MM.1S (cell line): ENCODE data around the gene CACNA1D.

Source experiments
- EZH2 ChIP-seq: fragments of 300-600 bp; sonication (generic); optimal IDR thresholded peaks from 2 replicates; pipeline ENCODE3; 2017; ENCODE audit warnings: low read depth, mild to moderate bottlenecking, antibody characterized with exemption, low read length, mixed read lengths
- EZH2phosphoT487 ChIP-seq: fragments of 300-600 bp; sonication (generic); IDR thresholded peaks from 2 replicates; pipeline ENCODE4 v1.6.1; 2018; ENCODE audit warnings: antibody characterized with exemption, low read length
- TF ChIP-seq, protein P1 (sequence below): fragments of 300-600 bp; sonication (generic); IDR thresholded peaks from 2 replicates; pipeline ENCODE4 v1.5.1; 2016; ENCODE audit warnings: antibody characterized with exemption, low read length, mixed read lengths

DNA sequence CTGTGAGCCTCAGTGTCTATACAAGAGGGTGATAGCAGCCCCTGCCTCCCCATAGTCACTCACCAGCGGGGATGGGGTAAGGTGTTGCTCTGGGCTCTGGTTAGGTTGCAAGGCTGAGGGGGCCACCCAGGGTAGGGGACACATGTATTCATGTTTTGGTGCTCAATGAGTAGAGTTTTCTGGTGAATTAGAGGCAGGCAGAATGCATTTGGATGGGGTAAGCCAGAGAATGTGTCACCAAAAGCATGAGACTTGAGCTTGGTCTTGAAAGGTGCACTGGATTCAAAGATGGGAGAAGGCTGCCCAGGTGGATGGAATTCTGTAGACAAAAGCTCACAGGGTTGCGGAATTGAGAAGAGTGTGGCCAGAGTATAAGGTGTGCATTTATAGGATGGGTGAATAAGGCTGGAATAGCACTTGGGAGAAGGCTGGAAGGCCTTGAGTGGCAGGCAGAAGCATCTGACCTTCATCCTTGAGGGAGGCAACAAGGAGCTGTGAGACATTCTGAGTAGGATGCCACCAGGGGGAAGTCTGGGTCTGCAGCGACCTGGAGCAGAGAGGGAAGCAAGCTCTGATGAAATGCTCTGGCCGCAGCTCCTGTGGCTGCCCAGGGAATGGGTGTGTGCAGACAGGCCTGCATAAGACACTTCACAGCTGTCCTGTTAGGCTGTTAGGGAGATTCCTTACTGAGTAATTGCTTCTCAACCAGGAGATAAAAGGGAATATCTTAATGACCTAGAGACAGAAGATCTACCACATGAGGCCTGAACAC lies 202.2 kb downstream of the CACNA1D start:
- TF ChIP-seq, protein P1, sequence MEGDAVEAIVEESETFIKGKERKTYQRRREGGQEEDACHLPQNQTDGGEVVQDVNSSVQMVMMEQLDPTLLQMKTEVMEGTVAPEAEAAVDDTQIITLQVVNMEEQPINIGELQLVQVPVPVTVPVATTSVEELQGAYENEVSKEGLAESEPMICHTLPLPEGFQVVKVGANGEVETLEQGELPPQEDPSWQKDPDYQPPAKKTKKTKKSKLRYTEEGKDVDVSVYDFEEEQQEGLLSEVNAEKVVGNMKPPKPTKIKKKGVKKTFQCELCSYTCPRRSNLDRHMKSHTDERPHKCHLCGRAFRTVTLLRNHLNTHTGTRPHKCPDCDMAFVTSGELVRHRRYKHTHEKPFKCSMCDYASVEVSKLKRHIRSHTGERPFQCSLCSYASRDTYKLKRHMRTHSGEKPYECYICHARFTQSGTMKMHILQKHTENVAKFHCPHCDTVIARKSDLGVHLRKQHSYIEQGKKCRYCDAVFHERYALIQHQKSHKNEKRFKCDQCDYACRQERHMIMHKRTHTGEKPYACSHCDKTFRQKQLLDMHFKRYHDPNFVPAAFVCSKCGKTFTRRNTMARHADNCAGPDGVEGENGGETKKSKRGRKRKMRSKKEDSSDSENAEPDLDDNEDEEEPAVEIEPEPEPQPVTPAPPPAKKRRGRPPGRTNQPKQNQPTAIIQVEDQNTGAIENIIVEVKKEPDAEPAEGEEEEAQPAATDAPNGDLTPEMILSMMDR: no peak
- no peak for TF ChIP-seq EZH2phosphoT487
- no peak for TF ChIP-seq EZH2
